Retina (tissue), 1 donor: Measurements from ENCODE around the gene RBM10.

ENCODE experiments used
- DNase-seq: peaks from one replicate; pipeline ENCODE4 v3.0.0-alpha.2; 2016

Gene RBM10

DNA sequence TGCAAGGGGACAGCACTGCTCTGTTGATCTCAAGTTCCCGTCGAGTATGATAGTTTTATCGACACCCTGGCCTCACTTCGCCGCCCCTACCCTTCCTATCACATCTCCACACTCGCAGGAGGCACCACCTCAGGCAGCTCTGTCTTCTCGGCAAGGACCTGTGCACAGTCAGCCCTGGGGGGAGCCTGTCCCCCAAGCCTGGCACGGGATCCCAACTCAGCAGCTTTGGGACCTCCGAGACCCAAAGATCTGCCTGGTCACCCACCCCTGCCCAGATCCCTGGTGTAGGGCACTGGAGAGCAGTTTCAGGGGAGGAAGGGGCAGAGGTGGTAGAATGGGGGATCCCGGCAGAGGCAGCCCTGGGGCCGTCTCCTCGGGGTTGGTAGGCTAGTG, 30.6 kb downstream of the RBM10 start:
- DNase-seq = no peak

DNA sequence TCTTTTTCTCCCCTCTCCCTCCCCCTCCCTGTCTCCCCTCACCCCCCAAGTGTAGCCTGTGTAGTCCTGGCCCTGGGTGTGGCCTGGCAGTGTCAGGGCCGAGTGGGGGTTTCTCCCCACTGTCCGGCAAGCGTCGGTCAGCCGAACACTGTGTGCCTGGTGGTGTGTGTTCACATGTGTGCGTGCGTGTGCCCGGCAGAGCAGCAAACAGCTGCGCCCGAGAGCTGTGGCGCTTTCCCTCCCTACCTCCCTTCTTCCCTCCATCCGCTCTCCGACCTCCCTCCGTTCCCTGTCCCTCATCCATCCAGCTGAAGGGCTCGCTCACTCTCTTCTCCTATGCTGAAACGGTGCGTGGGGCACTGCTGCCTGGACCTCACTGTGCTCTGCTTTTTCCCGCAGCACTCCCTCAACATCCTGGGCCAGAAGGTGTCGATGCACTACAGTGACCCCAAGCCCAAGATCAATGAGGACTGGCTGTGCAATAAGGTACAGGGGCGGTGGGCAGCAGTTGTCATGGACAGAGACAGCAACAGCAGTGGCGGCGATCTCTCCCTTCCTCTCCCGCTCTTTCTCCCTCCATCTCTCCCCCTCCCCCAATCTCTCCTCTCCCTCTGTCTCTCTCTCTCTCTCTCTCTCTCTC, 31.2 kb downstream of the RBM10 start:
- no peak for DNase-seq

DNA sequence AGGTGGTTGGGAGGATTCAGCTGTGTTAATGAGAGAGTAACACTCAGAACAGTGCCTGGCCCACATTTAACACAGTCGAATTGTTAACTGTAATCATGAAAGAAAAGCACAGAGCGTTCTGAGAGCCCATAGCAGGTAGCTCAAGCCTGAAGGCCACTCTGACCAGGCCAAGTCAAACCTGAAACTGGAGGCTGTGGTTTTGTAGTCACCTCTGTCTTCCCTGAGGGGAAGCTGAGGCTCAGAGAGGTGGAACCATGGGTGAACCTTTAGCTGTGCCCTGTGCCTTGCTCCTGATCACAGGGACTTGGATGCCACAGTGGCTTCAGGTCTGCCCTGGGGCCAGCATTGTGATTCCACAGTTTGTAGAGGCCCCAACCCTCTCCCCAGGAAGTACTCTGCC, 32.1 kb downstream of the RBM10 start:
- no peak for DNase-seq

DNA sequence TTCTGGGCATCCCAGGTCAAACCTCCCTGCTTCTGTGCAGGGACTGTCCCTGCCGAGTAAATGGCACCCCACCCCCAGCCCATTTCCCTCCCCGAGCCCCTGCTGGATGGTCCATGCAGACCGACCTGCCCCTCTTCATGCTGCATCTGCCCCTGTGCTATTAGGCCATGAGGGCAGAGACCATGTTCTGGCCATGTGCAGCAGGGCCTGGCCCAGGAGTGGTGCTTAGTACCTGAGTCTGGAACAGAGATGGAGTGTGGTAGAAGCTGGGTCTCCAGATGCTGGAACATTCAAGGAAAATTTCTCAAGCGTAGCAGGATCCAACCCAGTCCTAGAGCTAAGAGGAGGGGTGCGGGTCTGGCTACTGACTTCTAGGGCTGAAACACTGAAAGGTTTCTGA, 33.3 kb downstream of the RBM10 start:
- no peak for DNase-seq

DNA sequence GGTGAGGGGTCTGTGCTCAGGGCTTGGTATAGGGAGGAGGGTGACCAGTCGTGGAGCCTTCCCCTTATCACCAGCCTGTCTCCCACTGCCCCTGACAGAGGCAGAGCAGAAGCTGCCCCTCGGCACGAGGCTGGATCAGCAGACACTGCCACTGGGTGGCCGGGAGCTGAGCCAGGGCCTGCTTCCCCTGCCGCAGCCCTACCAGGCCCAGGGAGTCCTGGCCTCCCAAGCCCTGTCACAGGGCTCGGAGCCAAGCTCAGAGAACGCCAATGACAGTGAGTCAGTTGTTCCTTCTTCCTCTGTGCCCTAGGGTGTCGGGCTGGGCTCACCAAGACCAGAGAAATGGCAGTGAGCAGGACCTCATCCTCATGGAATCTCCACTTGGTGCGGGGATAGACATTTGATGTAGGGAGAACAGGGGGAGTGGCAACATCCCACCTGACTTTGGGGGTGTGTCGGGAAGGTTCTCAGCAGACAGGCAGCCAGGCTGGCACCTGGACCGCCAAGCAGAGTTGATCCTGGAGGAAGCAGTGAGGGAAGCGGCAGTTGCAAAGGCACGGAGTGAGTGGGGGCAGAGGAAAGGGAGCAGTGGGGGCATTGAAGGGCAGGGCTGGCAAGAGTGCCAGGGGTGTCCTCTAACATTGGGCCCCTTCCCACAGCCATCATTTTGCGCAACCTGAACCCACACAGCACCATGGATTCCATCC, 34.4 kb downstream of the RBM10 start:
- DNase-seq = no peak

GRCh38 chrX:47179928-47180255, 34.9 kb downstream of the RBM10 start:
- DNase-seq = no peak

DNA sequence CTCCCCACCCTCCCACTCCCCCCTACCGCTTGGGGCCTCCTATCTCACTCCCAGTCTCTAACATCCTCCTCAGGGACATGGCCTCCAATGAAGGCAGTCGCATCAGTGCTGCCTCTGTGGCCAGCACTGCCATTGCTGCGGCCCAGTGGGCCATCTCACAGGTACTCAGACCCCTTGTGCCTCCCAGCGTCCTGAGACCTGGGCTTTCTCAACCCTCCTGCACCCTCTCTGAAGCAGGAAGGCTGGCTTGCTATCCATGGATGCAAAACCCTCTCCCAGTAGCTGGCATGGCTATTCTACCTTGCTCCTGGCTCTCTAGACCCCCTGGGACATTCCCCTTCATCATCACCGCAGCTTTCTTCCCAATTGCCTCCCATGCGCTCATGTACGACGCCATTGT, 35.3 kb downstream of the RBM10 start:
- no peak for DNase-seq

DNA sequence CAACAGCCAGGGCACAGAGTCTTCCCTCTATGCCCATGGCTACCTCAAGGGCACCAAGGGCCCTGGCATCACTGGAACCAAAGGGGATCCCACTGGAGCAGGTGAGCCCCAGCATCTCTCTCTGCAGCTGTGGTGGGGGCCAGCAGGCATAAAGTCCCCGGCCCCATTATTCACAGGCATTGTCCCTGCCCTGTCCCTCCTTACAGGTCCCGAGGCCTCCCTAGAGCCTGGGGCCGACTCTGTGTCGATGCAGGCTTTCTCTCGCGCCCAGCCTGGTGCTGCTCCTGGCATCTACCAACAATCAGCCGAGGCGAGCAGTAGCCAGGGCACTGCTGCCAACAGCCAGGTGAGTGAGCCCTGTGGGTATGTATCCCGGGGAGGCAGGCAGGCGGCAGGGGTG, 36.3 kb downstream of the RBM10 start:
- no peak for DNase-seq

DNA sequence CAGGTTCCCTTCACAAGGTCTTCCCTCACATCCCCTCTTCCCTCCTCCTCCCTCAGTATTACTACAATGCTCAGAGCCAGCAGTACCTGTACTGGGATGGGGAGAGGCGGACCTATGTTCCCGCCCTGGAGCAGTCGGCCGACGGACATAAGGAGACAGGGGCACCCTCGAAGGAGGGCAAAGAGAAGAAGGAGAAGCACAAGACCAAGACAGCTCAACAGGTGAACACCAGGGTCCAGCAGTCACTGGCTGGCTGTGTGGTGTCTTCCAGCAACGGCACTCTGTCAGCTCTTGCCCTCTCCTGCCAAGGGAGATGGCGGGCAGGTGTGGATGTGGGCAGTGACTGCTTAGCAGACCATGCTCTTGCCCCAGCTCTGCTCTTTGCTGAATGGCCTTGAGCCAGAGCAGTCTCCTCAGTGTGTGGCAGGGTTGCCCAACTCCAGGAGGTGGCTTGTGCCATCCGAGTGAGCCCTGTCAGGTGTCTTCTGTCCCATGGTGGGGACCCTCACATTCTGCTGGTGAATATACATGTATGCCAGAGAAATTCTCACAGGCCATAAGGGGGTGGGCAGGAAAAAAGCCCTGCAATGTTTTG, 37.2 kb downstream of the RBM10 start:
- DNase-seq = no peak

- no peak for DNase-seq
Measured at GRCh38 chrX:47184486-47184885, 39.5 kb downstream of the RBM10 start.

DNA sequence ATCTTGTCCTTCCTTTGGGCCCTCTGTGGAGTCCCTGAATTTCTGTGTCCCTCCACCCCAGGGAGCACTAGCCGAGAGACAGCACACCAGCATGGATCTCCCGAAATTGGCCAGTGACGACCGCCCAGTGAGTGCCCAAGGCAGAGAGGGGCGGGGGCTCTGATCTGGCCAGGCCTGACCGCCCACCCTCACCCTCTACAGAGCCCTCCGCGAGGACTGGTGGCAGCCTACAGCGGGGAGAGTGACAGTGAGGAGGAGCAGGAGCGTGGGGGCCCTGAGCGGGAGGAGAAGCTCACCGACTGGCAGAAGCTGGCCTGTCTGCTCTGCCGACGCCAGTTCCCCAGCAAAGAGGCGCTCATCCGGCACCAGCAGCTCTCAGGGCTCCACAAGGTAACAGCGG, 40.2 kb downstream of the RBM10 start:
- DNase-seq = no peak

DNA sequence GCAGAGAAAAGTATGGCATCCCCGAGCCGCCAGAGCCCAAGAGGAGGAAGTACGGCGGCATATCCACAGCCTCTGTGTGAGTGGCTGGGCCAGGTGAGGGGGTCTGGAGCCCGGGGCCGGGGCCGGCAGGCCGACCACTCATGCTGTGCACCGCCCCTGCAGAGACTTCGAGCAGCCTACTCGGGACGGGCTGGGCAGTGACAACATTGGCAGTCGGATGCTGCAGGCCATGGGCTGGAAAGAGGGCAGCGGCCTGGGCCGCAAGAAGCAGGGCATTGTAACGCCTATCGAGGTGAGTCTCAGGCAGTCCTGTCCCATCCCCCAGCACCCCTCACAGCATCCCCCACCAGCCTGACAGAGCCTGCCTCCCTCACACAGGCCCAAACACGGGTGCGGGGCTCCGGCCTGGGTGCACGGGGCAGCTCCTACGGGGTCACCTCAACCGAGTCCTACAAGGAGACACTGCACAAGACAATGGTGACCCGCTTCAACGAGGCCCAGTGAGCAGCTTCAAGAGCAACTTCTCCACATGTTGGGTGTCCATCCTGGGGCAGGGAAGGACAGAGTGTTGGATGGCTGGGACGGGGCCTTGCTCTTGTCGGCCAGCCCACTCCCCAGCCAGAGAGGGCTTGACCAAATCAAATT, 41.2 kb downstream of the RBM10 start:
- no peak for DNase-seq

- DNase-seq = no peak
Measured at GRCh38 chrX:47187106-47187677, 42.2 kb downstream of the RBM10 start.

- no peak for DNase-seq
Measured at GRCh38 chrX:47189906-47190305, 44.9 kb downstream of the RBM10 start.

- DNase-seq = peak; percentile 86
Measured at GRCh38 chrX:47190445-47191269, 45.6 kb downstream of the RBM10 start.

DNA sequence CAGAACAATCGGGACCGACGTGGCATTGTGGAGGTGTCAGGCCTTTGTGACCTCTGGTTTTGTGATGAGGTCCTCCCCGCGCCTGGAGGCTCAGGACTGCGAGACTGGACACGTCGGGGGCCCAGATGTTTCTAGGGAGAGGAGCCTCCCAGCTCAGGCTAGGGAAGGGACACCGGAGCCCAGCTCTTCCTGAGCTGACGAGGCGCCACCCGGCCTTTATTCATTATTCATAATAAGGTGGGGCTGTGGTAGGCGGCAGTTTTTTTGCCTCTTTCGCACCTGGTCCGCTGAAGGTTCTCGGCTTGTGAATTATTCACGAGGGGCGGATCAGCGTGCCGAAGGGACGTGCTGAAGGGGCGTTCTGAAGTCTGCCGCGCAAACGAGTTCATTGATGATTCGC, 46.3 kb downstream of the RBM10 start:
- DNase-seq = peak; percentile 44

- no peak for DNase-seq
Measured at GRCh38 chrX:47191806-47192401, 46.9 kb downstream of the RBM10 start.

- peak; percentile 97 for DNase-seq
Measured at GRCh38 chrX:47193475-47194193, 48.6 kb downstream of the RBM10 start, which contains the start of gene UBA1. TSS of gene UBA1 (plus strand) at chrX:47193829. CDS start at chrX:47198803, 4,974 bp downstream.

DNA sequence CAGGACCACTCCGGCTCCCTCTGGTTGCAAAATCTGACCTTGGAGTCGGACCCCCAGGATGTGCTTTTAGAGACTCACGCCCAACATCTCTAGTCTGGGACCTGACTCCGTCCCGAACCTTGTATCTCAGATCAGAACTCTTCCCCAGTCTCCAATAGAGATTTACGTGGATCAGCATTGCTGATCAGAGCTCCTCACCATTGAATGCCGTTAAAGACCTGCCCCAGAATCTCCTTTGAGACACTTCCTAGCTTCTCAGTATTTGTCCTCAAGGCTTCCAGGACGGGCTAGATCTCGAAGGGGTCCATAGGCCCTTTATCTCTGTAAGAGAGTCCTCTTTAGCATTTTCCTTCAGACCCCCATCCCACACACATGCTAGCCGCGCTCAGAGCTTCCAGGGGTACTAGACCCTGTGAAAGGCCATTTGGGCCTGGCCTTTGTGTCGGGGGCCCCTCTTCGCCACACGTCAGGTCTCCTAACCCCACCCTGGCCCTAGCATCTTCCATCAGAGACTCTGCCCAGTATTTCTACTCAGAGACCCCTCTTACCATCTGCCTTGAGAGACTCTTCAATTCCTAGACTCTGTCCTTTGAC, 49.3 kb downstream of the RBM10 start:
- no peak for DNase-seq

- DNase-seq = no peak
Measured at GRCh38 chrX:47196098-47196497, 51.1 kb downstream of the RBM10 start.

GRCh38 chrX:47197526-47197925, 52.5 kb downstream of the RBM10 start:
- DNase-seq = no peak
